Activated CD8-positive, alpha-beta memory T cell treated with anti-CD3 and anti-CD28 coated beads, Interleukin-2, amount 50 U/mL, for 1 hour (primary cell): Measurements from ENCODE around the gene SULF2.
"Not testable (repeated sequence)": the region's sequence is repeated elsewhere in the genome, so short reads cannot be mapped to it uniquely, and the experiment has no call there.

ENCODE experiments used
- DNase-seq: peaks from one replicate; pipeline ENCODE4 v3.0.0-alpha.2; 2020; ENCODE audit errors: extremely low read depth

SULF2 gene

DNA sequence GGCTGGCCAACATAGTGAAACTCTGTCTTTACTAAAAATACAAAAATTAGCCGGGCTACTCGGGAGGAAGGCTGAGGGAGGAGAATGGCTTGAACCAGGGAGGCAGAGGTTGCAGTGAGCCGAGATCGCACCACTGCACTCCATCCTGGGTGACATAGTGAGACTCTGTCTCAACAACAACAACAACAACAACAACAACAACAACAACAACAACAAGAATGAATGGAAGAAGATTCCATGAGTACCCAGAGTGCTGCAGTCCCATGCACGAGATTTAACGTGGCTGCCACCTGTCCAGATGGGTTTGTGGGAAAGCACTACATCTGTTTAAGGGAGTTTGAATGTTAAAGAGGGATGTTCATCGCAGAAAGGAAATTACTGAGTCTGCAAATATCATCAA, 19.7 kb upstream of the SULF2 start:
- not testable (repeated sequence) for DNase-seq

DNA sequence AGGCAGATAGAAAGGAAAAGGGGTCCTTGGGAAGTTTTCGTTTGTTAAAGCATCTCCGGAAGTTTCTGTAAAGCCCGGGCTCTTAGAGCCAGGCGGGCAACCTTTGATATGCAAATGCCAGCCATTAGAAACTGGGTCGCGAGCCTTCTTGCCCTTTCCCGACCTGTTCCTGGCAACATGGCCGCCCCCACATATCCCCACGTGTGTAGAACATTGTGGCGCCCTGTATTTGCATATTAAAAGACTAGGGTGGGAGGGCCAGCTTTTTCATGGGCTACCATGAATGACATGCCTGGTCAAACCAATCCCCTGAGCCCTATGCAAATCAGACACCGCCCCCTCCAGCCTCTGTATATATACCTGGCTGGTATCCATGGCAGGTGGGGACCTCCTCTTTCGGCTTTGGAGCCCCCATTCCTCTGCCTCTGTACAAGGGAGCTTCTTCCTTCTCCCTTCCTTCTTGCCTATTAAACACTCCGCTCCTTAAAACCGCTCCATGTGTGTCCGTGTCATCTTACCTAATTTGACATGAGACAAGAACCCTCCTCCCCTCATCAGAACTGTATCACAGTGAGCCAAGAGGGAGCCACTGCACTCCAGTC, 19.0 kb upstream of the SULF2 start:
- not testable (repeated sequence) for DNase-seq

- DNase-seq, result no peak
Observed at GRCh38 chr20:47802975-47803374, 17.7 kb upstream of the SULF2 start.

DNA sequence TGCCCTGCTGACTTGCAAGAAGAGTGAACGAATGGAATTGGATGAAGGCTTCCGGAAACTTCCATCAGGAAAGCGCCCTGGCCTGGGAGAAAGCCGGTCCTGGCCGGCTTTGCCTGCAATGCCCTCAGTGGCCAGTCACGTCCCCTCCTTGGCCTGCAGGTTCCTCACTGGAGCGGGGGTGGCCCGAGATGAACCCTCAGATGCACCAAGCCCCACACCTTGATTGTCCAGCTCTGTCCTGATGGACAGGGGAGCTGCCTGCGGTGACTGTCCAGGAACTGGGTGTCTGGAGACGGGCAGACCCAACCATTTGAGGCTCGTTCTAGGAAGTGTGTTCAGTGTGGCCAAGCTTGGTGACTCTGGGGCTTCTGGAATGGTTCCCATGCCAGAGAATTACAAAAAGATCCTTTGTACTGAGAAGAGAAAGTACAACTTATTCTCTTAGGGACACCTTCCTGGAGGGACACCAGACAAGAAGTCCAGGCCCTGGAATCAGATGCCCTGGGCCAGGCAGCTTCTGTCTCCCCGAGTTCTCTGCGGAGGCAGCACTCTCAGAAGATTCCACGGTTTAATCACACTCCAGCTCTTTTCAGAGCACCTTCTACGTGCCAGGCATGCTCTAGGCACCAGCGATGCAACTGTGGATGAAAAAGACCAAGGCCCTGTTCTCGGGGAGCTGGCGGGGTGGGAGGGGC, 17.1 kb upstream of the SULF2 start:
- no peak for DNase-seq

DNA sequence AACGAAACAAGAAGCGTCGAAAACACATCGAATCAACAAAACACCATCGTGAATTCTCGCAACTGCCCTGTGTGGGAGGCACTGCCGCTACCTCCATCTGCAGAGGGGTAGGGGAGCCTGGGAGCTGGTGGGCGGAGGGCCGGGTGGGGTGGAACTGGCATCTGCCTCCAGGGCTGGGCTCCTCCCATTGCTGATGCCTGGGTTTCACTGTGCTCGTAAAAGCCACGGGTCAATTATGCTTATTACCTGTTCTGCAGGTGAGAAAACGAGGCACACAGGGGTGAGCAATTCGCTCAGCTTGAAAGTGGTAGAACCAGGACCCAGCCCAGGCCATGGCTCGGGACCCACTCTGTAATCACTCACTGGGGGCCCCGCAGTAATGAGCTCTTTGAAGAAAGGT, 16.5 kb upstream of the SULF2 start:
- DNase-seq, result no peak

DNA sequence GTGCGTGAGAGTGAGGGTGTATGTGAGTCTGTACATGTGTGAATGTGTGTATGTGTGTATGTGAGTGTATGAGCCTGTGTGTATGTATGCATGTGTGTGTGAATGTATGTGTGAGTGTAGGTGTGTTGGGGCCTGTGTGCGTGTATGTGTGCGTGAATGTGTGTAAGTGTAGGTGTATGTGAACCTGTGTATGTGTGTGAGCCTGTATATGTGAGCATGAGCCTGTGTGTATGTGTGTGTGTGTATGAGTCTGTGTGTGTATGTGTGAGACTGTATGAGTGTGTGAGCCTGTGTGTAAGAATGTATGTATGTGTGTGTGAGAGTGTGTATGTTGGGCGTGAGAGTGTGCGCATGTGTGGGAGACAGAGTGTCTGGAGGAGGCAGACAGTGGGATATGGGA, 15.8 kb upstream of the SULF2 start:
- DNase-seq, result no peak

GRCh38 chr20:47800623-47801022, 15.3 kb upstream of the SULF2 start:
- no peak for DNase-seq

DNA sequence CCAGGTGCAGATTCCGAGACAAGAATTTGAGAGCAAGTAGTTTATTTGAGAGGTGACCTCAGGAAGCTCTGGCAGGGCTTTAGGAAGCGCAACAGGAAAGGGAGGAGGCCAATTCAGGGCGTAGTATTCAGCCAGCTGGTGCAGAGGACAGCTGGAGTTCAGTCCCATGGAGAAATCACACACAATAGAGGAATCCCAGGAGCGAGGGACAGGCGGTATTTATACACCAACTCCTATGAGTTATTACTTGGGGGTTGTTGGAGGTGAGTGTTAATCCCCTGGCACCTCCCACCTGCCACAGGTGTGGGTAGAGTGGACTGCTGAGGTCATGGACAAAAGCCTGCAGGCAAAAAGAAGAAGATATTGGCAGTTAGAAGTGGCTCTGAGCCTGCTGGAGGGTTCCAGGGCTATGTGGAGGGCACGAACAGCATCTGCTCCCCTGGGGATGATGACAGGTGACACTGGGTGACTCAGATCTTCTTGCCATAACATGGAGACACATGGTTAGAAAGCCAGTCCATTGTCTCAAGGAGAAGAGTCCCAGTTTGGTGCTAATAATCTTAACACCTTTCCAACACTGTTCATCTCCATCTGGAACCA, 13.9 kb upstream of the SULF2 start:
- no peak for DNase-seq

DNA sequence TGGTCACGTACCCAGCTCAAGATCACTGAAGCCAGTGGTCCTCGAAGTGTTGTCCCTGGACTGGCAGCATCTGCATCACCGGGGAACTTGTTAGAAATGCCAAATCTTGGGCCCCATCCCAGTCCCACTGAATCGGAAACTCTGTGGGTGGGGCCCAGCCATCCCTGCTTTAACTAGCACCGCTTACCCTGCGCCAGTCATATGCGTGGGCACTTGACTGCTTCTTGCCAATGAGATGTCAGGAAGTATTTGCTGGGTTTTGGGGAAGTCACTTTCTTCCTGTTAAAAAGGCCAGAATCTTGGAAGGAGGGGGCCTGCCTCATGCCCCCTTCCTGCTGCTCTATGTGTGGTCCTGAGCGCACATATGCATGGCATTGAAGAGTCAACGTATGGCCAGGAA, 11.7 kb upstream of the SULF2 start:
- DNase-seq, result no peak

DNA sequence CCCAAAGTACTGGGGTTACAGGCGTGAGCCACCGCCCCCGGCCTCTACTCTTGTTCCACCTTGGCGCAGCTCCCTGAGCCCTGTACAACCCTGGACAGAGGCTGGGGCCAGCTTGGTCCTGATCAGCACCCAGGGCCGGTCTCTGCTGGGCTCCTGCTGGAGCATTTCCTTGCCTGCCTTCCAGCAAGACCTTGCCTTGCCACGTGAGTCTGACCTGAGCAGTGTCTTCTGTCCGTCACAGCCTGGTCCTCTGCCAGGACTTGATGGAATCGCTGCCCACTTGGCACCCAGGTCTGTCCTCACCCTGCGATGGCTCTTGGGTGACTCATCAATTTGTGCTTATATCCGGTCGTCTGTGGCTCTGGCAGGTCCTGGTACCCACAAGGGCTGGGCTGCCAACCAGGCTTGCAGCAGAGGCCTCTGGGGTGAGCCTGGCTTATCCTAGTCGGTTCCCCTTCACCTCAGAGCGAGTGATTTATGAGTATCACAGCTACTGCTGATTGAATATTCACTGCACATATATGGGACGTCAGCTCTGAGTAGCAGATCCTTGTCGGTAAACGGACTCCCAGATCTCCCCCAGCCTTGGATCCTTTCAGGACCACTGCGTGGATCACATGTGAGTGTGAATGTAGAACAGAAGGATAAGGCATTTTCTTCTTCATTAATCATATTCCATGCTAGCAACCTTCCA, 10.1 kb upstream of the SULF2 start:
- DNase-seq, result no peak

- not testable (repeated sequence) for DNase-seq
Observed at GRCh38 chr20:47794264-47794663, 9.0 kb upstream of the SULF2 start.

- no peak for DNase-seq
Observed at GRCh38 chr20:47792021-47792618, 6.8 kb upstream of the SULF2 start.

DNA sequence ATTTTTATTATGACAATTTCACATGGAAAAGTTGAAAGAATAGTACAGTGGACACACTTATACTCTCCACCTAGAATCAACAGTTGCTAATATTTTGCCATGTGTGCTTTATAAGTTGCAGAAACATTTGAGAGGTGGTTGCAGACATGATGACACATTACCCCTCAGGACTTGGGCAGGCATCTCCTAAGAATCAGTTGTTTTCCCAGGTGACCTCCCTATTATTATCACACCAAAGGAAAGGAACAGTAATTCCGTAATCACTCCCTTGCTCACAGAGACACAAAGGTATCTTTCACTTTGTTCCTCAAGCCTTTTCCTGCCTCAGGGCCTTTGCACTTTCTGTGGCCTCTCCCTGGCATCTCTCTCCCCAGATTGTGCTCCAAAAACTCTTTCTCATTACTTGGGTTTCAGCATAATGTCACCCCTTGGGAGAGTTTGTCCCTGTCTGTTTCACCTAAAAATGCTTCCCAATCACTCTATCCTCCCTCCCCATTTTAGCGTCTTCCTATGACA, 5.9 kb upstream of the SULF2 start:
- no peak for DNase-seq

GRCh38 chr20:47790580-47790965, 5.3 kb upstream of the SULF2 start:
- no peak for DNase-seq

DNA sequence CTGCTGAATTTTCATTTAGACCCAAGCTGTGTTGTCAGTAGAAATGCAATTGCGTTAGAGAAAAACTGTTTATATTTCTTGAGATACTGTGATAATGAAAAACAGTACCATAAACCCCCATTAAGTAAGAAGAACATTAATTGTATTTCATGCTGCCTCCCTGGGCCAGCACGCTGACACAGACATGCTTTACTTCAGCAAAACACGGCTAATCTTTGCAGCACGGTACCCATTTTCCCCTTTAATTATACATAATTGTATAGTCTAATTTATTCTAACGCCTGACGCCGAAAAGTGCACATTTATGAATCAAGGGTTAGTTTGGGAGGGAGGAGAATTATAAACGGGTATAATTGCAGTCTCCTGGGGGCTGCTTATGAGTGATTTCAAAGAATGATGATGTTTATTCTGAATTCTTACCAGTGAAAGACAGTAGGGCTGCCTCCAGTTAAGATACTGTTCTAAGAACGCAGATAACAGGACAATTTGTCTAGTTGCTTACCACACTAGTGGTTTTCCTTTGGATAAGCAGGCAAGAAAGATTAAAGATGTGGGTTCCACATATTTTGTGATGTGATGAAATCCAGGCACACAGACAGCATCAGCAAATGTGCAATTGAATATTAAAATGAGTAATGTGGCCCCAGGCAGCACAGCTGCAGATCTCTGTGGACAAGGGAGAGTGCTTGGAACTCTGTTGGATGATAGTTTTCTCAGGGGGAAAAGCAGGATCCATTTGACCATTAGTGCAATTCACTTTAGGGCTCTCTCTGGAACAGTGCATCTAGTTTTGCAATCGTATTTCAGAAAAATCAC, 4.7 kb upstream of the SULF2 start:
- no peak for DNase-seq

- no peak for DNase-seq
Observed at GRCh38 chr20:47789081-47789763, 3.9 kb upstream of the SULF2 start.

- DNase-seq, result no peak
Observed at GRCh38 chr20:47788741-47789080, 3.4 kb upstream of the SULF2 start.

DNA sequence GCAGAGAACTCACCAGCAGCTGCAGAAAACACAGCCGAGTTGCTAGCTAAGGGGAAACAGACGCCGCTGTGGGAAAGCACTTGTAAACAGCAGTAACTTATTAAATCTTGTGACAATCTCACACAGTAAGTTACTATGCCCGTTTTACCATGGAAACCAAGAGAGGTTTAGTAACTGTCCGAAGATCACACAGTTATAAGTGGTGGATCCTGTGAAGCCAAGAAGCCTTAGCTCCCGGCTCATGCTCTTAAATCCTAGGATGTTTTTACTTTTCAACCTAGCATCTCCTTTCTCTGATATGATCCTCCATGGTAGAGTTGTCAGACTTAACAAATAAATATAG, 1.5 kb upstream of the SULF2 start:
- no peak for DNase-seq

GRCh38 chr20:47785854-47786764, 828 bp upstream of the SULF2 start:
- no peak for DNase-seq
